SK-N-MC (cell line): Measurements from ENCODE around the gene MTR.

ENCODE experiments used
- DNase-seq: peaks from one replicate; pipeline ENCODE4 v3.0.0-alpha.2; 2011; ENCODE audit warnings: low read depth, low spot score
- H3K27ac ChIP-seq: fragments of 200-600 bp; sonication (generic); 2 replicates; pipeline ENCODE4 v1.5.1; 2016; ENCODE audit warnings: mixed run types
- H3K36me3 ChIP-seq: fragments of 200-600 bp; sonication (generic); 2 replicates; pipeline ENCODE4 v1.6.1; 2017; ENCODE audit warnings: antibody characterized with exemption, low read length, mixed read lengths; ENCODE audit not compliant: insufficient read depth
- H3K4me3 ChIP-seq: fragments of 200-600 bp; sonication (generic); 2 replicates; pipeline ENCODE4 v1.5.1; 2016
- H3K9ac ChIP-seq: fragments of 200-600 bp; sonication (generic); 2 replicates; pipeline ENCODE4 v1.8.0; 2017; ENCODE audit warnings: mixed run types, mixed read lengths; ENCODE audit not compliant: insufficient read length
- H3K9me3 ChIP-seq: fragments of 200-600 bp; sonication (generic); 2 replicates; pipeline ENCODE4 v1.6.1; 2017; ENCODE audit warnings: low read depth, mild to moderate bottlenecking, antibody characterized with exemption, low read length, moderate library complexity, mixed read lengths
- EZH2 ChIP-seq: fragments of 200-600 bp; sonication (generic); IDR thresholded peaks from one replicate; pipeline ENCODE4 v1.6.1; 2017; ENCODE audit warnings: antibody characterized with exemption
- FOXP2 ChIP-seq: optimal IDR thresholded peaks from 2 replicates; pipeline ENCODE3; 2011; ENCODE audit warnings: mild to moderate bottlenecking, moderate library complexity; ENCODE audit not compliant: insufficient read depth; ENCODE audit errors: extremely low read length, control extremely low read depth
- POLR2AphosphoS5 ChIP-seq: IDR thresholded peaks from 2 replicates; pipeline ENCODE4 v1.6.1; 2012; ENCODE audit warnings: mild to moderate bottlenecking, low read depth, low read length, borderline replicate concordance

Gene MTR

DNA sequence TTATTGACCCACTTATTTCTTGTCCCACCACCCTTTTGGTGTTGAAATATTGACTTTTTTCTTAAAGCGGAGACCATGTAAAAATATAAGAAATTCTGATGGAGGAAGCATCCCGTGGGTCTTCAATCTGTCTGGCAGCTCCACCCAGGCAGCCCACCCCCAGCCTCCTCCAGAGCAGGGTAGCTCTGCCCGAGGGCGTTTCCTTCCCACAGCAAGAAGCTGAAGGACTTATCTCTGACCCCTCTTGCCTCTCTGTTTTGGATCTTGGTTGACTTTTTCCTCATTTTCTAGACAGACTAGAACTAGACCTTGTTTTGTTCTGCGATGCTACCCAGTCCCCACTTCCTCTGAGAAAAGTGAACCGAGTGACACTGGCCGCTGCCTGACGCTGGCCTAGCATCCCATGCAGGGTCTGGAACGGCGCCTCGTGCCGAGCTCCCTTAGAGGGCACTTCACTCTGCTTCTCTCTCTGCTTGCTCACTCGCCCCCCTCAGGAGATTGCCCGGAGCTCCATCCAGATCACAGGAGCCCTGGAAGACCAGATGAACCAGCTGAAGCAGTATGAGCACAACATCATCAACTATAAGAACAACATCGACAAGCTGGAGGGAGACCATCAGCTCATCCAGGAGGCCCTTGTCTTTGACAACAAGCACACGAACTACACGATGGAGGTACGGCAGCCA is 40.4 kb upstream of the MTR start:
- no peak overlapping the region for H3K27ac ChIP-seq
- TF ChIP-seq EZH2: no peak
- TF ChIP-seq POLR2AphosphoS5: no peak
- TF ChIP-seq FOXP2: no peak
- H3K4me3 ChIP-seq: no peak overlapping the region
- peaks cover 68% of the 10 kb centered on the region for H3K36me3 ChIP-seq
- H3K9ac ChIP-seq: no peak overlapping the region
- no peaks in the 10 kb centered on the region for H3K9me3 ChIP-seq
- no peak for DNase-seq

GRCh38 chr1:236757640-236758039 is 37.5 kb upstream of the MTR start:
- DNase-seq: no peak
- peaks cover 71% of the 10 kb centered on the region for H3K36me3 ChIP-seq

GRCh38 chr1:236759252-236759859 is 35.7 kb upstream of the MTR start:
- TF ChIP-seq FOXP2 (no peak), EZH2 (no peak), POLR2AphosphoS5 (no peak)
- Histone ChIP-seq H3K9ac (no peak overlapping the region), H3K4me3 (no peak overlapping the region), H3K27ac (no peak overlapping the region), H3K36me3 (peaks cover 74% of the 10 kb centered on the region), H3K9me3 (no peaks in the 10 kb centered on the region)
- peak; percentile 48 for DNase-seq

More at GRCh38 chr1:236757640-236758039, 37.5 kb upstream of the MTR start:
- Histone ChIP-seq H3K4me3 (no peak overlapping the region), H3K9ac (no peak overlapping the region), H3K9me3 (no peaks in the 10 kb centered on the region), H3K27ac (peak overlapping the region; percentile 23)
- no peak for TF ChIP-seq EZH2
- no peak for TF ChIP-seq FOXP2

DNA sequence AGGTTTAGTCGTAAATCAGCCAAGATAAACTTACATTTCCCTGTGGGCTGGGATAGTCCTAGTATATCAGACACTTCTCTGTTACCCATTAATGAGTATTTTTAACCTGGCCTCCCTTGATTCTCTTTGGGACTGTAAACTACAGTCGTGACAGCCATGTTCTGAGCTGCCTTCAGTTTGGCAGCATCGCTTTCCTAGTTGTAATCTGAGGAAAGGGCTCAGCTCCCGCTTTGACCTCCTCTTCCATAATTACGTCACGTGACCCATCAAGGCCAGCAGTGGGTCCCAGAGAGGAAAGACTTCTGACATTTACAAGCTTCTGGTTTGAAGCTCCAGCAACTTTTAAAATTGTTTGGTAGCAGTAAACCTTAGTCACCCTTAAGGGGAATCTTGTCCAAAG is 34.6 kb upstream of the MTR start:
- DNase-seq: no peak
- Histone ChIP-seq H3K36me3 (peaks cover 70% of the 10 kb centered on the region), H3K4me3 (no peak overlapping the region), H3K9me3 (no peaks in the 10 kb centered on the region), H3K9ac (no peak overlapping the region), H3K27ac (no peak overlapping the region)
- TF ChIP-seq POLR2AphosphoS5 (no peak), FOXP2 (no peak), EZH2 (no peak)

DNA sequence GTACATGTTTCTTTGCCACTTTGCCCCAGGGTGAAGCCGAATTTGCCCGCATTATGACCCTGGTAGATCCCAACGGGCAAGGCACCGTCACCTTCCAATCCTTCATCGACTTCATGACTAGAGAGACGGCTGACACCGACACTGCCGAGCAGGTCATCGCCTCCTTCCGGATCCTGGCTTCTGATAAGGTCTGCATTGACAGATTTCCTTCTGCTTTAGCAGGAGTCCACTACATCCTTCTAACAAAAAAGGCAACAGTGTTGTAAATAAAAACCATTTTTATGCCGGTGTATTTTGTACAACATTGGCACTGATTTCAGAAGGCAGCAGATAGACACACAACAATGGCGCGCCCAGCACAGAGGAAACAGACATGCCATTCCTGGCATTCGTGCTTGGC is 34.1 kb upstream of the MTR start:
- Histone ChIP-seq H3K27ac (no peak overlapping the region), H3K9me3 (no peaks in the 10 kb centered on the region), H3K4me3 (no peak overlapping the region), H3K9ac (no peak overlapping the region), H3K36me3 (peaks cover 74% of the 10 kb centered on the region)
- no peak for DNase-seq
- TF ChIP-seq FOXP2: no peak
- TF ChIP-seq EZH2: no peak
- no peak for TF ChIP-seq POLR2AphosphoS5

- Histone ChIP-seq H3K27ac (no peak overlapping the region), H3K4me3 (no peak overlapping the region), H3K9me3 (no peaks in the 10 kb centered on the region), H3K9ac (no peak overlapping the region), H3K36me3 (peaks cover 74% of the 10 kb centered on the region)
- DNase-seq: no peak
- TF ChIP-seq POLR2AphosphoS5 (no peak), FOXP2 (no peak), EZH2 (no peak)
Measured at GRCh38 chr1:236761397-236762132, 33.5 kb upstream of the MTR start.

DNA sequence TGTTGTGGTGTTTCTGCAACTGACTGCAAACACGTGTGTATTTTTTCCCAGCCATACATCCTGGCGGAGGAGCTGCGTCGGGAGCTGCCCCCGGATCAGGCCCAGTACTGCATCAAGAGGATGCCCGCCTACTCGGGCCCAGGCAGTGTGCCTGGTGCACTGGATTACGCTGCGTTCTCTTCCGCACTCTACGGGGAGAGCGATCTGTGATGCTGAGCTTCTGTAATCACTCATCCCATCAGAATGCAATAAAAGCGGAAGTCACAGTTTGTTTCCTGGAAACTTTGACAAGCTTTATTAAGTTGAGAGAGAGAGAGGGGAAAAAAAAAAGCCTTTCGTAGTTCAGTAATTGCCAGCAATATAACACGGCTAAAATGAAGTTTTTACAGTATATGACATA is 32.7 kb upstream of the MTR start:
- no peak for DNase-seq
- no peaks in the 10 kb centered on the region for H3K9me3 ChIP-seq
- no peak overlapping the region for H3K27ac ChIP-seq
- TF ChIP-seq POLR2AphosphoS5 (no peak), FOXP2 (no peak), EZH2 (no peak)
- peaks cover 73% of the 10 kb centered on the region for H3K36me3 ChIP-seq
- no peak overlapping the region for H3K9ac ChIP-seq
- H3K4me3 ChIP-seq: no peak overlapping the region

GRCh38 chr1:236765831-236766230 is 29.3 kb upstream of the MTR start:
- peak overlapping the region; percentile 49; the same call in 1 of the 2 replicates for H3K27ac ChIP-seq
- DNase-seq: no peak
- H3K36me3 ChIP-seq: peaks cover 46% of the 10 kb centered on the region
- H3K9ac ChIP-seq: no peak overlapping the region
- TF ChIP-seq POLR2AphosphoS5 (no peak), EZH2 (no peak), FOXP2 (no peak)
- no peaks in the 10 kb centered on the region for H3K9me3 ChIP-seq
- no peak overlapping the region for H3K4me3 ChIP-seq
